ENCODE data around the gene TTC33. TPM values are rescaled to one million over a fixed set of nuclear protein-coding genes. Genes with fewer than 3 reads are reported as not detected.

TTC33 gene
- total and polyA plus RNA-seq, 2 donors (not counting 1 experiment from before 2014, with no cell fraction given): 2.1 to 15.8 TPM

DNA sequence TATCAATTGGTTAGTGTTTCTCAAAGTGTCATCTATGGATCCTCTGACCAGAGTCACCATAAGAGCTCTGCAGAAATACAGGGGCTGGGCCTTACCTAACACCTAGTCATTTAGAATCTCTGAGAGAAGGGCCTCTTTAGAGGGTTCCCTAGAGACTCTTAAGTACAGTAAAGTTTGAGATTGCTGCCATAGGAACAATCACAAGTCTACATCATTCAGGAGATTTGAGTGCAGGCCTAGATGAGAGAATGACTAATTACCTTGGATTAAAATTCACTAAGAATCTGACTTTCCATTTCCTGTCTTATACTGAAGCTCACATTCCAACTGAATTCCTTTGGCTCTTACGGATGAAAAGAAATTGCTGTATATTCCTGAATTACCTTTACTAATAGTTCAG, 258.2 kb downstream of the TTC33 start:
- Mint-ChIP-seq H3K4me3 (no peak overlapping the region), H3K4me1 (peaks cover 2% of the 10 kb centered on the region), H3K27me3 (no peaks in the 10 kb centered on the region), H3K27ac (no peak overlapping the region), H3K9me3 (ENCODE audit: insufficient read depth) (no peaks in the 10 kb centered on the region)
- Histone ChIP-seq H3K4me1 (ENCODE audit: control insufficient read depth in 2 of 2, insufficient read depth in 2 of 2, low read length in 2 of 2) (peaks cover 7 to 8% of the 10 kb centered on the region in 2 donors), H3K4me2 (replicated peaks; ENCODE audit: low read depth, low read length, poor library complexity, severe bottlenecking) (no peak overlapping the region), H3K4me3 (ENCODE audit: control extremely low read depth in 1 of 5, extremely low read depth in 1 of 5, insufficient read depth in 1 of 5, low read depth in 2 of 5, low read length in 4 of 5) (no peak overlapping the region), H2AFZ (ENCODE audit: insufficient read depth, low read depth, low read length, poor library complexity, severe bottlenecking) (no peak overlapping the region), H3K36me3 (replicated peaks in 1 of 2; ENCODE audit: control extremely low read depth in 1 of 2, control insufficient read depth in 1 of 2, extremely low read depth in 1 of 2, insufficient read depth in 2 of 2, low read length in 1 of 2) (no peaks in the 10 kb centered on the region), H3K9ac (ENCODE audit: low read length) (no peak overlapping the region), H3K79me2 (ENCODE audit: control insufficient read depth, insufficient read depth, low read length) (no peaks in the 10 kb centered on the region), H3K27ac (ENCODE audit: low read length in 2 of 2) (no peak overlapping the region), H3K9me3 (ENCODE audit: control extremely low read depth in 1 of 3, control insufficient read depth in 2 of 3, insufficient read depth in 1 of 3, low read length in 2 of 3) (no peaks in the 10 kb centered on the region), H4K20me1 (ENCODE audit: control insufficient read depth, insufficient read depth, low read length, poor library complexity, severe bottlenecking) (no peaks in the 10 kb centered on the region), H3K27me3 (replicated peaks in 1 of 4; ENCODE audit: control extremely low read depth in 1 of 4, control insufficient read depth in 3 of 4, insufficient read depth in 4 of 4, low read length in 3 of 4) (no peaks in the 10 kb centered on the region)
- DNase-seq (no peak), ATAC-seq (ENCODE audit: low read depth) (no peak)
- intact Hi-C loops (cut with micrococcal nuclease): no loop called here
- TF ChIP-seq EZH2 (IDR thresholded peaks at IDR 0.05; ENCODE audit: borderline replicate concordance, insufficient read depth, low read depth, low read length, poor library complexity, severe bottlenecking): no peak
- TF ChIP-seq, protein P1, sequence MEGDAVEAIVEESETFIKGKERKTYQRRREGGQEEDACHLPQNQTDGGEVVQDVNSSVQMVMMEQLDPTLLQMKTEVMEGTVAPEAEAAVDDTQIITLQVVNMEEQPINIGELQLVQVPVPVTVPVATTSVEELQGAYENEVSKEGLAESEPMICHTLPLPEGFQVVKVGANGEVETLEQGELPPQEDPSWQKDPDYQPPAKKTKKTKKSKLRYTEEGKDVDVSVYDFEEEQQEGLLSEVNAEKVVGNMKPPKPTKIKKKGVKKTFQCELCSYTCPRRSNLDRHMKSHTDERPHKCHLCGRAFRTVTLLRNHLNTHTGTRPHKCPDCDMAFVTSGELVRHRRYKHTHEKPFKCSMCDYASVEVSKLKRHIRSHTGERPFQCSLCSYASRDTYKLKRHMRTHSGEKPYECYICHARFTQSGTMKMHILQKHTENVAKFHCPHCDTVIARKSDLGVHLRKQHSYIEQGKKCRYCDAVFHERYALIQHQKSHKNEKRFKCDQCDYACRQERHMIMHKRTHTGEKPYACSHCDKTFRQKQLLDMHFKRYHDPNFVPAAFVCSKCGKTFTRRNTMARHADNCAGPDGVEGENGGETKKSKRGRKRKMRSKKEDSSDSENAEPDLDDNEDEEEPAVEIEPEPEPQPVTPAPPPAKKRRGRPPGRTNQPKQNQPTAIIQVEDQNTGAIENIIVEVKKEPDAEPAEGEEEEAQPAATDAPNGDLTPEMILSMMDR (IDR thresholded peaks at IDR 0.05): no peak
- WGBS (ENCODE audit: insufficient coverage): no CpG with 5 or more reads among the region's 1 CpG
- POLR2A ChIA-PET: no interaction called here
- CTCF ChIA-PET: no interaction called here

DNA sequence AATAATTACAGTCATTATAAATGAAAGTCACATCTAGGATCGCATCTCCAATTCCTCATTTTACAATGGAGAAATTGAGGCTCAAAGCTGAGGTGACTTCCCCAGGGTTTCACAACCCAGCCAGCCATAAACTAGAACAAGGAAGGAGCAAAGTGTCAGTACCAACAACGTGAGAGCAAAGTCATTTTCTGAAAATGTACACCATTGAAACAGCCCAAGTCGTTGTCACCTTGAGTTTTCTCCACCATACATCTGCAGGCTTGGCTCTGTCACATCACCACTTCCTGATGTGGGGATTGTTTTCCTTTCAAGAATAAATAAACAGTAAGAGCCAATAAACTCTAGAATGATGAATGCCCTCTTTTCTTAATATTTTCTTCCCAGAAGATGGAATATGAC, 260.5 kb downstream of the TTC33 start:
- no peaks in the 10 kb centered on the region for H3K27me3 ChIP-seq (replicated peaks in 1 of 4; ENCODE audit: control extremely low read depth in 1 of 4, control insufficient read depth in 3 of 4, insufficient read depth in 4 of 4, low read length in 3 of 4)
- Mint-ChIP-seq H3K27ac (no peak overlapping the region), H3K4me1 (peaks cover 17% of the 10 kb centered on the region), H3K27me3 (no peaks in the 10 kb centered on the region), H3K9me3 (ENCODE audit: insufficient read depth) (no peaks in the 10 kb centered on the region), H3K4me3 (no peak overlapping the region)
- H3K9me3 ChIP-seq (ENCODE audit: control extremely low read depth in 1 of 3, control insufficient read depth in 2 of 3, insufficient read depth in 1 of 3, low read length in 2 of 3): no peaks in the 10 kb centered on the region
- no CpG with 5 or more reads among the region's 3 CpGs for WGBS (ENCODE audit: insufficient coverage)
- TF ChIP-seq, protein P1 (IDR thresholded peaks at IDR 0.05): no peak
- no peak overlapping the region for H3K4me2 ChIP-seq (replicated peaks; ENCODE audit: low read depth, low read length, poor library complexity, severe bottlenecking)
- ATAC-seq (ENCODE audit: low read depth) (no peak), DNase-seq (no peak)
- H4K20me1 ChIP-seq (ENCODE audit: control insufficient read depth, insufficient read depth, low read length, poor library complexity, severe bottlenecking): no peaks in the 10 kb centered on the region
- H2AFZ ChIP-seq (ENCODE audit: insufficient read depth, low read depth, low read length, poor library complexity, severe bottlenecking): no peak overlapping the region
- no peak overlapping the region for H3K9ac ChIP-seq (ENCODE audit: low read length)
- no peaks in the 10 kb centered on the region for H3K36me3 ChIP-seq (replicated peaks in 1 of 2; ENCODE audit: control extremely low read depth in 1 of 2, control insufficient read depth in 1 of 2, extremely low read depth in 1 of 2, insufficient read depth in 2 of 2, low read length in 1 of 2)
- POLR2A ChIA-PET: no interaction called here
- no peak overlapping the region for H3K27ac ChIP-seq (ENCODE audit: low read length in 2 of 2)
- CTCF ChIA-PET: no interaction called here
- no peak overlapping the region for H3K4me3 ChIP-seq (ENCODE audit: control extremely low read depth in 1 of 5, extremely low read depth in 1 of 5, insufficient read depth in 1 of 5, low read depth in 2 of 5, low read length in 4 of 5)
- intact Hi-C loops (cut with micrococcal nuclease): no loop called here
- no peaks in the 10 kb centered on the region for H3K79me2 ChIP-seq (ENCODE audit: control insufficient read depth, insufficient read depth, low read length)
- H3K4me1 ChIP-seq (ENCODE audit: control insufficient read depth in 2 of 2, insufficient read depth in 2 of 2, low read length in 2 of 2): peaks cover 12 to 13% of the 10 kb centered on the region in 2 donors
